NCI-H748 (cell line): ENCODE results near the gene CLASP2.
"Not testable (repeated sequence)": the region's sequence is repeated elsewhere in the genome, so short reads cannot be mapped to it uniquely, and the experiment has no call there.

Source experiments
- DNase-seq: peaks from one replicate; lab custom pipeline; 2025; ENCODE audit not compliant: unreplicated experiment; lab: John Stamatoyannopoulos, UW

The CLASP2 gene

DNA sequence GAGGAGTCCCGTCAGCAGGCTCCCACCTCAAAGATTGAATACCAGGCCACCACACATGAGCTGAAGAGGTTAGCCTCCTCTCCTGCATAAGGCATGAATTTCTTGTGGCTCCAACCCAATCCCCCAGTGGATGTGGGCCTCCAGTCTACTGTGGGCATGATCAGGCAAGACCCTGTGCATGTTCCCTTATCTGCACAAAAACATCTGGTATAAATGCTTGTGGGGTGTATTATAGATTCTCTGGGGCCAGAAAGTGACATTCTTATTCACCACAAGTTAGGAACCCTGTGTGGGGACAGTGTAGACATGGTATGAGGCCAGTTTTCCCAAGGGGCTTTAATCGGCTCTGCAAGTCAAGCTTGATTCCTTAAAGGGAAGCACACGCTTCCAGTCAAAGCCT, 259.6 kb downstream of the CLASP2 start:
- DNase-seq: no peak

DNA sequence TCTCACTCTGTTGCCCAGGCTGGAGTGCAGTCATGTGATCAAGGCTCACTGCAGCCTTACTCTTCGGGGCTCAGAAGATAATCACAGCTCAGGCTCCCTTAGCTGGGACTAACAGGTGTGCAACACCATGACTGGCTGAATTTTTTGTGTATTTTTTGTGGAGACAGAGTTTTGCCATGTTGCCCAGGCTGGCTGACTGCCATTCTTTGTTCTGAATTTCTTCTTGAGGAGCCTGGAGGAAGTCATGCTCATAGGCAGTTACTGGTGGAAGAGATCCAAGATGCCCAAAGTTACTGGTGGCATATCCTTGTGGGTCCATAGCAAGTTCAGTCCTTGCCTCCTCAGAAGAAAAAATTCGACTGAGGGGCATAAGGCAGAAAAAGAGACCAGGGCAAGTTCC, 261.3 kb downstream of the CLASP2 start:
- DNase-seq: no peak

DNA sequence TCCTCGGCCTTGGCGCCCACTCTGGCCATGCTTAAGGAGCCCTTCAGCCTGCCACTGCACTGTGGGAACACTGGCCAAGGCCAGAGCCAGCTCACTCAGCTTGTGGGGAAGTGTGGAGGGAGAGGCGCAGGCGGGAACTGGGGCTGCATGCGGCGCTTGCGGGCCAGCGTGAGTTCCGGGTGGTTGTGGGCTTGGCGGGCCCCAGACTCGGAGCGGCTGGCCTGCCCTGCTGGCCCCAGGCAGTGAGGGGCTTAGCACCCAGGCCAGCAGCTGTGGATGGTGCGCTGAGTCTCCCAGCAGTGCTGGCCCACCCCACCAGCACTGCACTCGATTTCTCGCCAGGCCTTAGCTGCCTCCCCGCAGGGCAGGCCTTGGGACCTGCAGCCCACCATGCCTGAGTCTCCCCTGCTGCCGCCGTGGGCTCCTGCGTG, 264.7 kb downstream of the CLASP2 start:
- DNase-seq: no peak

- DNase-seq: not testable (repeated sequence)
These were observed 266.1 kb downstream of the CLASP2 start for GRCh38 chr3:33451994-33452393.

DNA sequence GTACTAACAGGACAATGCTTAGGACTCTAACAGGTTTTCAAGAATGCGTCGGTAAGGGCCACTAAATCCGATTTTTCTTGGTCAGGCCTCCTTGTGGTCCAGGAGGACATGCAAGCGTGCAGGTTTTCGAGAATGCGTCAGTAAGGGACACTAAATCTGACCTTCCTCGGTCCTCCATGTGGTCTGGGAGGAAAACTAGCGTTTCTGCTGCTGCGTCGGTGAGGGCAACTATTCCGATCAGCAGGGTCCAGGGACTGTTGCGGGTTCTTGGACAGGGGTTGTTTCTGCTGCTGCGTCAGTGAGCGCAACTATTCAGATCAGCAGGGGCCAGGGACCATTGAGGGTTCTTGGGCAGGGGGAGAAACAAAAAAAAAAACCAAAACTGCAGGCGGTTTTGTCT, 270.1 kb downstream of the CLASP2 start:
- DNase-seq: no peak

GRCh38 chr3:33447256-33447625, 270.8 kb downstream of the CLASP2 start:
- not testable (repeated sequence) for DNase-seq
